Measurements from ENCODE around the gene ATAD3C. TPM values are rescaled to one million over a fixed set of nuclear protein-coding genes. Genes with fewer than 3 reads are reported as not detected.
"Not testable (repeated sequence)": the region's sequence is repeated elsewhere in the genome, so short reads cannot be mapped to it uniquely, and the experiment has no call there.

Gene ATAD3C
- total RNA-seq, 3 donors from 2014 or later = 1.9 to 8.5 (median 4.3) TPM

GRCh38 chr1:1487701-1488100, 38.2 kb downstream of the ATAD3C start:
- Histone ChIP-seq H3K27ac (no peak overlapping the region), H3K27me3 (no peaks in the 10 kb centered on the region), H3K4me1 (no peaks in the 10 kb centered on the region), H3K4me3 (no peak overlapping the region), H3K36me3 (no peaks in the 10 kb centered on the region), H3K9me3 (no peaks in the 10 kb centered on the region)
- TF ChIP-seq POLR2AphosphoS5 (IDR thresholded peaks at IDR 0.05) (no peak), POLR2A (IDR thresholded peaks at IDR 0.05) (no peak), CTCF (IDR thresholded peaks at IDR 0.05) (no peak)
- no peak for DNase-seq (ENCODE audit: low spot score in 2 of 2)
- intact Hi-C loops (cut with DNase I; ENCODE audit: low total_unique reads) = loop anchor here (10.0 kb wide), 1 partner anchor 463 kb away; the partner anchor contains the start of gene AGRN

- Histone ChIP-seq H3K36me3 (no peaks in the 10 kb centered on the region), H3K4me1 (no peaks in the 10 kb centered on the region), H3K27ac (no peak overlapping the region), H3K27me3 (no peaks in the 10 kb centered on the region), H3K4me3 (no peak overlapping the region), H3K9me3 (peaks cover 8 to 10% of the 10 kb centered on the region in 2 donors)
- TF ChIP-seq CTCF (IDR thresholded peaks at IDR 0.05) (no peak), POLR2A (IDR thresholded peaks at IDR 0.05) (no peak), POLR2AphosphoS5 (IDR thresholded peaks at IDR 0.05) (no peak)
- intact Hi-C loops (cut with DNase I; ENCODE audit: low total_unique reads) = loop anchor here (10.0 kb wide), 1 partner anchor 464 kb away; the partner anchor contains the start of gene AGRN
- no peak for DNase-seq (ENCODE audit: low spot score in 2 of 2)
Measured at GRCh38 chr1:1489231-1489630, 39.7 kb downstream of the ATAD3C start.

GRCh38 chr1:1489861-1490260, 40.4 kb downstream of the ATAD3C start:
- no peak overlapping the region for H3K4me3 ChIP-seq
- H3K36me3 ChIP-seq = no peaks in the 10 kb centered on the region
- DNase-seq (ENCODE audit: low spot score in 2 of 2) = no peak
- intact Hi-C loops (cut with DNase I; ENCODE audit: low total_unique reads) = loop anchor here (10.0 kb wide), 1 partner anchor 465 kb away; the partner anchor contains the start of gene AGRN
- no peak overlapping the region for H3K27ac ChIP-seq
- TF ChIP-seq POLR2AphosphoS5 (IDR thresholded peaks at IDR 0.05) (no peak), POLR2A (IDR thresholded peaks at IDR 0.05) (no peak), CTCF (IDR thresholded peaks at IDR 0.05) (no peak)
- H3K27me3 ChIP-seq = no peaks in the 10 kb centered on the region
- H3K4me1 ChIP-seq = no peaks in the 10 kb centered on the region
- peaks cover 8 to 10% of the 10 kb centered on the region in 2 donors for H3K9me3 ChIP-seq

GRCh38 chr1:1490633-1491230, 41.2 kb downstream of the ATAD3C start:
- H3K36me3 ChIP-seq = no peaks in the 10 kb centered on the region
- TF ChIP-seq POLR2A (IDR thresholded peaks at IDR 0.05) (no peak), CTCF (IDR thresholded peaks at IDR 0.05) (no peak), POLR2AphosphoS5 (IDR thresholded peaks at IDR 0.05) (no peak)
- no peak overlapping the region for H3K4me3 ChIP-seq
- H3K9me3 ChIP-seq = peaks cover 8 to 10% of the 10 kb centered on the region in 2 donors
- intact Hi-C loops (cut with DNase I; ENCODE audit: low total_unique reads) = no loop called here
- no peak overlapping the region for H3K27ac ChIP-seq
- no peak for DNase-seq (ENCODE audit: low spot score in 2 of 2)
- H3K27me3 ChIP-seq = no peaks in the 10 kb centered on the region
- H3K4me1 ChIP-seq = no peaks in the 10 kb centered on the region

GRCh38 chr1:1491601-1492000, 42.1 kb downstream of the ATAD3C start:
- intact Hi-C loops (cut with DNase I; ENCODE audit: low total_unique reads) = no loop called here
- no peaks in the 10 kb centered on the region for H3K27me3 ChIP-seq
- H3K4me1 ChIP-seq = no peaks in the 10 kb centered on the region
- peaks cover 8 to 10% of the 10 kb centered on the region in 2 donors for H3K9me3 ChIP-seq
- no peak overlapping the region for H3K27ac ChIP-seq
- H3K36me3 ChIP-seq = no peaks in the 10 kb centered on the region
- DNase-seq (ENCODE audit: low spot score in 2 of 2) = no peak
- TF ChIP-seq CTCF (IDR thresholded peaks at IDR 0.05) (no peak), POLR2A (IDR thresholded peaks at IDR 0.05) (no peak), POLR2AphosphoS5 (IDR thresholded peaks at IDR 0.05) (no peak)
- H3K4me3 ChIP-seq = no peak overlapping the region

GRCh38 chr1:1494311-1494710, 44.8 kb downstream of the ATAD3C start:
- H3K4me3 ChIP-seq; H3K9me3 ChIP-seq; DNase-seq (ENCODE audit: low spot score in 2 of 2); H3K36me3 ChIP-seq; H3K4me1 ChIP-seq; H3K27me3 ChIP-seq; intact Hi-C loops (cut with DNase I; ENCODE audit: low total_unique reads); H3K27ac ChIP-seq: not testable (repeated sequence)

GRCh38 chr1:1495461-1495975, 46.0 kb downstream of the ATAD3C start:
- H3K27me3 ChIP-seq; H3K36me3 ChIP-seq; H3K27ac ChIP-seq; H3K4me1 ChIP-seq; DNase-seq (ENCODE audit: low spot score in 2 of 2); H3K9me3 ChIP-seq; H3K4me3 ChIP-seq; intact Hi-C loops (cut with DNase I; ENCODE audit: low total_unique reads): not testable (repeated sequence)
